ENCODE data around the gene RIC8A.
A peak's percentile ranks its signal among the peaks of the same experiment; 100 is the strongest.

The RIC8A gene

DNA sequence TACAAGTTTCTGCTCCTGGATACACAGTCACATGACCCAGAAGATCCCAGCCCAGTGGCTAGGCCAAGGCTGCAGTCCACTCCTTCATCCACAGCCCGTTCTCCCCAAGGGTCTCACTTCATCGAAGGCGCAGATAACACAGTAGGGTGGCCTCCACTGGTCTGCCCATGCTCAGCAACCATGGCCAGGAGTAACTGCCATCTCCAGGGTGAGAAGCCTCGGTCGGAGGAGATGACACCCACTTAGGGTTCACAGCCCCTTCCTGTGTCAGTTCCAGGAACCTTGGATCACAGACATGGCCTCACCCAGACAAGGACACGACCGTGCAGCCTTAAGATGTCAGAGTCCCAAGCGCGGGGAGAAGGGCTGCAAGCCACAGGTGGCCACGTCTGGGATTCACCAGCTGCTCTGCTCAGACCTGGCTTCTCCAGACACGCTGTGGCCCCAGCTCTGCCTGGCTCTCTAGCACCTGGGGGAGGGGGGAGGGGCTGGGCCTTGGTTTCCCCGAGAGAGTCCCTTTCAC lies 2.9 kb upstream of the RIC8A start:
- no peak for DNase-seq

DNA sequence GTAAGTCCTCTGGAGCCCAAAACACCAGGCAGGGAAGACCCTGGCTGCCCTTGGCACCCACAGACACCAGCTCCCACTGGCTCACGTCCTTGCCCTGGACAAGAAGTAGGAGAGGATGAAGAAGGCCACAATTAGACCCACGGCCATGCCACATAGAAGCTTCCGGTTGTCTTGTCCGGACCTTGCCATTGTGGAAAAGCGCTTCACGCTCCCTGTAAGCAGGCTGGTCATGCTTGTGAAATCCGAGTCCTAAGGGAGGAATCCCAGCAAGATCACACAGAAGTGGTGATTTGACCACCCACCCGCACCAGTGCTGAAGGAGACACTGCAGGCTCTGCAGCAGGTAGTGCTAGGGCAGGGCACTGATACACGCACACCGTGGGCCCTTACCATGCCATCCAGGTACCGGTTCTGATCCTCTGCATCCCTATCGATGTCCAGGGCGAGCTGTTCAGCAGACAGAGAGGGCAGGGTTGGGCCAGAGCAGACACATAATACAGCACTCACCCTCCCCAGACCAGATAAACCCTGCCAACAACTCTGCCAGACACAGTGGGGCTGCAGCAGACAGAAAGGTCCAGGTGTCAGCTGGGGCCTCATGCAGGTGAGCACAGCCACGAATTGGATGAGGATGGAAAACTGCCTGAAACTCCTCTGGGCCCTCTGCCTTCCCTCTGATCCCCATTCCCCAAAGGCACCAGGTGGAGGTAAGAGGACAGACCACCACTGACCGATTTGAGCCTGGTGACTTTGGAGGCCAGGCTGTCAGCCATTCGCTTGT lies 2.1 kb upstream of the RIC8A start:
- no peak for DNase-seq

DNA sequence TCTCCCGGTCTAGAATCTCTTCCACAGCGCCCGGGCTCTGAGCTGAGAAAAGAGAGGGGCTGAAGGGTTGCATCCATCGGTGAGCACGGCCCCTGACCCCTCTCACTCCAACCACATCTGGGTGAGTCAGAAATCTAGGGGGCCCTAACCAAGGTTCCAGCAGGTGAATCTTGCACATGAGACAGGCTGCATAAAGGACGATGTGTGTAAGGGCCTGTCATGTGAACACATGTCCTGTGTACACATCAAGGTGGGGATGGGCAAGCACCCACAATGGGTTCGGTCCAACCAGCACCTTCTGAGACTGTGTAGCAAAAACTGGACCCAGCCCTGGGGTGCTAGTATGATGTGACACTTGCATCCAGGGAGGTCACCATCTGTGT lies 1.5 kb upstream of the RIC8A start:
- no peak for DNase-seq

DNA sequence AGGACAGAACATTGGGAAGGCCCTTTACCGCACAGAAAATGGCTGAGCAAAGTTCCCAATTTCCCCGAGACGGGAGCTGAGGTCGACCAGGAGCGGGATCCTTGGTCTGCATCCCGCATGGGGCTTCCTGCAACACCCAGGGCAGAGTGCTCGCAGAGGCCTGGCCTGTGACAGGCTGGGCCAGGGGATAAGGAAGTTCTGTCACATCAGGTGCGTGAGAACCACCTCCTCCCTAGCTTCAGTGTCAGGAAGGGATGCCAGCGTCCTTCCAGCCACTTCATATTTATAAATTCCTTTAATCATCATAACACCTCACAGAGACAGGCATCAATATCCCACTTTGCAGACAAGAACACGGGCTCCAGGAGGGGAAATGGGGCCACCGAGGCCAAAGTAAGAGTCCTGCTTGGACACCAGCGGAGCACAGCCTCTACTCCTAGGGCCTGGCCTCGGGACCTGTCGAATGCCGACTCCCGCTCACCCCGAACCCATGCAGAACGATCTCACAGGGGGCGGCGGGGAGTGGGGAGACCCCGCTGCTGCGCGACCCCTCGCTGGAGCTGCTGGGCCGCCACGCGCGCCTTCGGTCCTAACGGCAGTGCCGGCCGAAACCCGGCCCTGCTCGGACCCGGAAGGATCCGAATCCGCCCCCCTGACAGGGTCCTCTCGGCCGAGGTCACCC lies 841 bp upstream of the RIC8A start:
- no peak for DNase-seq

- peak in 1 of 2 donors; percentile 32 for DNase-seq
Observed at GRCh38 chr11:207863-208180, 314 bp downstream of the RIC8A start.

DNA sequence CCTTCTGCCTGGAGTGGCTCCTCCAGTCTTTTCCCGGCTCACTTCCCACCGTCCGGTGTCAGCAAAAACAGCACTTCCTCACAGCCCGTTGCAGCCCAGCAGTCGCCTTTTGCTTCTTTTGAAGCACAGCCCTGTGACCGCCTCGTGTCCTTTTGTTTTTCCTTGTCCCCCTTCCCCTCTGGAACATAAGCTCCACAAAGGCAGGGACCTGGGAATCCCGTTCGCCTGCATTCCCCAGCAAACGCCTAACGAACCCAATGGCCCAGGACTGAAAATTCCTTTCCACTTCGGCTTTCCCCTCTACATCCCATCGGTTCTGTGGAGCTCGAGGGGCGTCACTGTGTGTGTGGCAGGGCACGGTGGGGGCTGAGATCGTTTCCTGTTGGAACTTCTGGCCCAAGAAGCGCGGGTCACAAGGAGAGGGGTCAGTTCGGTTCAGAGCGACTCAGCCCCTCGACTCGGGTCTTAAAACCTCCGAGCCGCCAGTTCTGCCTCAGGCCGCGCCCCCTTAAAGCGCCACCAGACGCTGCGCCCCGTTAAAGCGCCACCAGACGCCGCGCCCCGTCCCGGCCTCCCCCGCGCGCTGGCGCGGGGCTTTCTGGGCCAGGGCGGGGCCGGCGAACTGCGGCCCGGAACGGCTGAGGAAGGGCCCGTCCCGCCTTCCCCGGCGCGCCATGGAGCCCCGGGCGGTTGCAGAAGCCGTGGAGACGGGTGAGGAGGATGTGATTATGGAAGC lies 841 bp downstream of the RIC8A start:
- peak; percentile 44 to 66 for DNase-seq

- no peak for DNase-seq
Observed at GRCh38 chr11:208917-209260, 1.4 kb downstream of the RIC8A start.

GRCh38 chr11:209275-210121 lies 2.0 kb downstream of the RIC8A start:
- no peak for DNase-seq

GRCh38 chr11:210122-210802 lies 2.8 kb downstream of the RIC8A start:
- no peak for DNase-seq

DNA sequence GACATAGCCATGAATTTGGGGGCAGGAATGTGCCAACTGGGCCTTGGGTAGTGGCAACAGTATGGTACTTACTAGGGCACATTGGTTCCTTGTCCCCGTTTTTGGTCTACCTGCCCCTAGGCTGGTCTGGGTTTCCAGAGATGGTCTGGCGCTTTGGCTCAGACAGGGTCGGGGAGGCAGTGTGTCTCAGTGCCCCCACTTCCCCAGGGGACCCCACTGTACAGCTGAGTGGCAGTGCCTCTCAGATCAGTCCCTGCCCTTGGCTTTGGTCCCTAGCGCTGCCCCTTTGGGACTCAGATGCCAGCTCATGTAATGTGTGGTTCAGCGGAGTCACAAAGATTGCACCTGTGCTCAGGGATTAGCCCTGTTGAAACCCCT lies 3.3 kb downstream of the RIC8A start:
- no peak for DNase-seq

DNA sequence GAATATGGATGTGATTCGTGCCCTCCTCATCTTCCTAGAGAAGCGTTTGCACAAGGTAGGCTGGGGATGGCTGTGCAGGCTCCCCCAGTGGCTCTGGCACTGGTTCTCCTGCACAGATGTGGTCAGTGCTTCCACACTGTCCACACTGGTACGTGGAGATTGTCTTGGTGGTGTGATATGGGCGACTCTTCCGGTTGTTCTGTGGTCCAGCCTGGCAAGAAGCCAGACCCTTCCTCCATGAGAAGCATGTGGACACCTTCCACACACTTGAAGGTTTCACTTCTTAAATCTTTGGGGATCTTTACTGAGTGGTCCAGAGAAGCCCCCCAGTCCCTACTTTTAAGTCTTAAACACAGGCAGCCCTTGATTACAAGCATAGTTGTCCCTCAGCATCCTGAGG lies 3.8 kb downstream of the RIC8A start:
- no peak for DNase-seq

DNA sequence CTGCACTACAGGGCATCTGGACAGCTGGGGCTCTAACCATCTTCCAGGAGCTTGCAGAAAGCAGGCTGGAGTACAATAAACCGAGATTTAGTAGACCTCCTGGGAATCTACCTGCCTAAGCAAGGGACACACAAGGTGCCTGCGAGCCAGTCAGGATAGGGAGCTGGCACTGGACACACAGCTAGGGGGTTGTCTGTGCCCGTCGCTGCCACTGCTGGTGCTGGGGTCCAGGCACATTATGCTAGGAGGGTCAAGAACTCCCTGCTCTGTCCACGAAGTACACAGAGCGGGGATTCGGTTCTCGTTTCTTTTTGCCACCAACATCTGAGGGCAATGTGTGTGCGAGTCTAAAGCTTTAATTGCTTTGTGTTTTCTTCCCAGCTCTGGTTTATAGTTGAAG lies 4.2 kb downstream of the RIC8A start:
- no peak for DNase-seq

DNA sequence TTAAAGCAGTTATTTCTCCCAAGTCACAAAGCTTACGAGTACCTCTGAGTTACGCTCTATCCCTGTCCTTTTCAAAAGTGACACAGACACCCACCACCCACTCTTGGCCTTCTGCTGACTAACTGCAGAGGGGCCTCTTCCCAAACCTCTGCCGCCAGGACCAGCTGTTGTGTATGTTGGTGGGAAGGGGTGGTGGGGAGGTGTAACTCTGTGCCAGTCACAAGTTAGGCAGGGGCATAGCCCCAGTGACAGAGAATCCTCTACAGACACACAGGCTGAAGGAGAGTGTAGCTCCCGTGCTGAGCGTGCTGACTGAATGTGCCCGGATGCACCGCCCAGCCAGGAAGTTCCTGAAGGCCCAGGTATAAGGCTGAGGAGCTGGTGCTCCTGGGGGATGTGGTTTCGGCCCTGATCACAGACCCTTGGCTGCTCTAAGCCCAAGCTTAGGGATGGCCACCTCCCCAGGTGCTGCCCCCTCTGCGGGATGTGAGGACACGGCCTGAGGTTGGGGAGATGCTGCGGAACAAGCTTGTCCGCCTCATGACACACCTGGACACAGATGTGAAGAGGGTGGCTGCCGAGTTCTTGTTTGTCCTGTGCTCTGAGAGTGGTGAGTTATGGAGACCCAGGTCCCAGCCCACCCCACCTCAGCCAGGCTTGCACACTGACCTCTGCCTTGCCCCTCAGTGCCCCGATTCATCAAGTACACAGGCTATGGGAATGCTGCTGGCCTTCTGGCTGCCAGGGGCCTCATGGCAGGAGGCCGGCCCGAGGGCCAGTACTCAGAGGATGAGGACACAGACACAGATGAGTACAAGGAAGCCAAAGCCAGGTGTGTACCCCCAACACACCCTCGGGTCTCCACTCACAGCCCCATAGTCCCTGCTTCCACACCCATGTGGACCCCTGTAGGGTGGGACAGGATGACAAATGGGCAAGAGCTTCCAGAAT lies 4.9 kb downstream of the RIC8A start:
- DNase-seq = no peak

DNA sequence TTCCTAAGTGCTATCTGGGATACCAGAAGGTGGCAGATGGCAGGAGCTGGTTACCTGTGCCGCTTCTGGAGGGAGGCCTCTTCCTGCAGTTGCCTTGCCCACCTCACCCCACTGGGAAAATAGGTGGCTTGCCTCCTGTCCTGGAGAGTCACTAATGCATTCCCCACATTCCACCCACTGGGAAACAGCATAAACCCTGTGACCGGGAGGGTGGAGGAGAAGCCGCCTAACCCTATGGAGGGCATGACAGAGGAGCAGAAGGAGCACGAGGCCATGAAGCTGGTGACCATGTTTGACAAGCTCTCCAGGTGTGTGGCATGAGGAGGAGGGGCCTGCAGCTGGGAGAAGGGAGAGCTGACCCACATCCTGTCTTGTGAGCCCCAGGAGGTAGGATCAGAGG lies 5.6 kb downstream of the RIC8A start:
- DNase-seq = no peak

DNA sequence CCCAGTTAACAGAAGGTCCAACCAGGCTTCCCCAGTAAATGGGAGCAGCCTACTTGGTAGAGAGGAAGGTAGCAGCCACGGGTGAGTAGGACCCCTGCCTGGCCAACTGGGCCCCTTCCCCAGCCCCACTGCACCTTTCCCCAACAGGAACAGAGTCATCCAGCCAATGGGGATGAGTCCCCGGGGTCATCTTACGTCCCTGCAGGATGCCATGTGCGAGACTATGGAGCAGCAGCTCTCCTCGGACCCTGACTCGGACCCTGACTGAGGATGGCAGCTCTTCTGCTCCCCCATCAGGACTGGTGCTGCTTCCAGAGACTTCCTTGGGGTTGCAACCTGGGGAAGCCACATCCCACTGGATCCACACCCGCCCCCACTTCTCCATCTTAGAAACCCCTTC lies 6.6 kb downstream of the RIC8A start:
- DNase-seq = no peak

GRCh38 chr11:215581-216037 lies 8.1 kb downstream of the RIC8A start:
- DNase-seq = no peak

GRCh38 chr11:216081-216974 lies 8.8 kb downstream of the RIC8A start:
- DNase-seq = no peak

DNA sequence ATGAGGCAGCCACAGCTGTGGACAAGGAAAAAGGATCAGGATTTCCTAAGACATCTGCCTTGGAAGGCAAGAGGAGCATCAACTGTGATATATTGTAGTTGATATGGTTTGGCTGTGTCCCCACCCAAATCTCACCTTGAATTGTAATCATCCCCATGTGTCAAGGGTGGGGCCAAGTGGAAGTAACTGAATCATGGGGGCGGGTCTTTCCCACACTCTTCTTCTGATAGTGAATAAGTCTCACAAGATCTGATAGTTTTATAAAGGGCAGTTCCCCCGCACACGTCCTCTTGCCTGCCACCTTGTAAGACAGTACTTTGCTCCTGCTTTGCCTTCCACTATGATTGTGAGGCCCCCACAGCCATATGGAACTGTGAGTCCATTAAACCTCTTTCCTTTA lies 10.2 kb downstream of the RIC8A start:
- no peak for DNase-seq

GRCh38 chr11:218815-219593 lies 11.5 kb downstream of the RIC8A start:
- DNase-seq = no peak

Measured in hippocampal formation (tissue), 2 donors.